Ectodermal cell (in vitro differentiated cells): ENCODE data around the gene RTP4.
"Not testable (repeated sequence)": the region's sequence is repeated elsewhere in the genome, so short reads cannot be mapped to it uniquely, and the experiment has no call there.

Experiments
- H3K27ac ChIP-seq: 2 replicates; pipeline ENCODE4 v1.7.0; 2013; ENCODE audit warnings: mild to moderate bottlenecking, low read depth, low read length; ENCODE audit not compliant: insufficient read depth, poor library complexity, severe bottlenecking
- H3K27me3 ChIP-seq: 2 replicates; pipeline ENCODE4 v1.7.0; 2013; ENCODE audit warnings: mild to moderate bottlenecking, low read length; ENCODE audit not compliant: insufficient read depth, control insufficient read depth, poor library complexity, severe bottlenecking
- H3K36me3 ChIP-seq: one replicate; pipeline ENCODE4 v1.7.0; 2013; ENCODE audit warnings: low read length; ENCODE audit not compliant: control insufficient read depth, insufficient read depth
- H3K4me1 ChIP-seq: one replicate; pipeline ENCODE4 v1.7.0; 2013; ENCODE audit warnings: low read length; ENCODE audit not compliant: control insufficient read depth, insufficient read depth
- H3K4me3 ChIP-seq: 2 replicates; pipeline ENCODE4 v1.7.0; 2013; ENCODE audit warnings: low read depth, low read length, control low read depth; ENCODE audit not compliant: insufficient read depth
- H3K9me3 ChIP-seq: 2 replicates; pipeline ENCODE4 v1.7.0; 2013; ENCODE audit warnings: mild to moderate bottlenecking, low read length, moderate library complexity; ENCODE audit not compliant: control insufficient read depth
- WGBS, 2 experiments: methylation state at CpG; one replicate each; pipeline ENCODE4 v1.1.7; 2013; ENCODE audit warnings: missing lambda C conversion rate in 2 of 2; 5-methylcytosine and 5-hydroxymethylcytosine counted together

Gene RTP4

DNA sequence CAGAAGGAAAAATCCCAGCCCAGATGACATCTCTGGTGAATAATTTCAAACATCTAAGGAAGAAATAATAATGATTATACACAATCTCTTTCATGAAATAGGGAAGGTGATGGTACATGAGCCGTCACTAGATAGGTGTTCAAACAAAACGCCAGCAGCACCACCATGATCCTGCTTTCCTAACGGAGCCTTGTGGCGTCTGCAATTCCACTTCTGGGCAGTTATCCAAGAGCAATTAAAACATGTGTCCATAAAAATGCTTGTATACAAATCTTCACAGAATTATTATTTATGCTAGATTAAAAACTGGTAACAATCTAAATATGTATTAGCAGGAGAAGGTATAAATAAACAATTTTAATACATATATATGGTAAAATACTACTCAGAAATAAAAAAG lies 33.7 kb downstream of the RTP4 start:
- no peak overlapping the region for H3K27ac ChIP-seq
- no peaks in the 10 kb centered on the region for H3K4me1 ChIP-seq
- H3K9me3 ChIP-seq: no peaks in the 10 kb centered on the region
- H3K27me3 ChIP-seq: no peaks in the 10 kb centered on the region
- H3K4me3 ChIP-seq: no peak overlapping the region
- 94 to 98% methylated on average over 4 of the region's 4 CpGs for WGBS, 2 experiments
- no peaks in the 10 kb centered on the region for H3K36me3 ChIP-seq

DNA sequence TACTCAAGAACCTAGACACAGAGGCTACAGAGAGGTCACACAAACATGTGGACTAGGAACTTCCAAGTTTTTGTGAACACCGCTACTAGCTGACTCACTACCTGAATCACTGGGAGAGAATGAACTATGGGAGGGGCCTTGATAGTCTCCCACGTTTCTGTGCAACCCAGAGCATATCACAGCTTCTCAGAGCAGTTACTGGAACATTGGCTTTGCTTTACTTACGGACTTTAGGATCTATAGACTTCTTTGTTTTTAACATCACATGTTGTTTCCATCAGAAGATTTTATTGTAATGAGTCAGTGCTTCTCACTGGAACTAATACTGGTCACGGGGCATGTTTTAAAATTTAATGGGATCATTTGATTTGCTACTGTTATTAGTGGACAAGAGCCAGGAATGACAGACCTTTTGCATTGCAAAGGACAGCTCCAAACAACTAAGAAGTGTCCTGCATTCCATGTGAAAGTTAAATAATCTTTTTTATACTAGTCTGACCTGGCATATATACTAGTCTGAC lies 35.6 kb downstream of the RTP4 start:
- no peak overlapping the region for H3K4me3 ChIP-seq
- WGBS, 2 experiments: 83 to 91% methylated on average over 4 of the region's 4 CpGs
- no peaks in the 10 kb centered on the region for H3K27me3 ChIP-seq
- H3K4me1 ChIP-seq: no peaks in the 10 kb centered on the region
- no peak overlapping the region for H3K27ac ChIP-seq
- no peaks in the 10 kb centered on the region for H3K36me3 ChIP-seq
- no peaks in the 10 kb centered on the region for H3K9me3 ChIP-seq

DNA sequence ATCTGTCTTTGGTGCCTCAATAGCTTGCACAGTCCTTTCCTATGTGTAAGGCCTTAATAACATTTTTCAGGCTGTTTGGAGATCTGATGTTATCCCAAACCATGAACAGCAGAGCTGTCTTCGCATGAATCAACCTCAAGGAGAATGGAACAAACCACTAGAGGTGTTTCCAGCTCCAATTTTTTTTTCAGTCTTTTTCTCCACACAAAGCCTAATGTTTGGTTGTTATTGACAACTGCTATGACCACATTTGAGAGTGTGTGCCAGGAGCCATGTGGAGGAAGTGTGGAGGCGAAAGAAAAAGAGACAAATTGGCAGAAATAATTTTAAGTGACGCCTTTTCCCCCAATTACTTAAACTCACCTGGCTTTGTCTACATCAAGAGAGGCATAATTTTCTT lies 38.7 kb downstream of the RTP4 start:
- 92 to 95% methylated on average over 2 to 3 of the region's 3 CpGs for WGBS, 2 experiments

DNA sequence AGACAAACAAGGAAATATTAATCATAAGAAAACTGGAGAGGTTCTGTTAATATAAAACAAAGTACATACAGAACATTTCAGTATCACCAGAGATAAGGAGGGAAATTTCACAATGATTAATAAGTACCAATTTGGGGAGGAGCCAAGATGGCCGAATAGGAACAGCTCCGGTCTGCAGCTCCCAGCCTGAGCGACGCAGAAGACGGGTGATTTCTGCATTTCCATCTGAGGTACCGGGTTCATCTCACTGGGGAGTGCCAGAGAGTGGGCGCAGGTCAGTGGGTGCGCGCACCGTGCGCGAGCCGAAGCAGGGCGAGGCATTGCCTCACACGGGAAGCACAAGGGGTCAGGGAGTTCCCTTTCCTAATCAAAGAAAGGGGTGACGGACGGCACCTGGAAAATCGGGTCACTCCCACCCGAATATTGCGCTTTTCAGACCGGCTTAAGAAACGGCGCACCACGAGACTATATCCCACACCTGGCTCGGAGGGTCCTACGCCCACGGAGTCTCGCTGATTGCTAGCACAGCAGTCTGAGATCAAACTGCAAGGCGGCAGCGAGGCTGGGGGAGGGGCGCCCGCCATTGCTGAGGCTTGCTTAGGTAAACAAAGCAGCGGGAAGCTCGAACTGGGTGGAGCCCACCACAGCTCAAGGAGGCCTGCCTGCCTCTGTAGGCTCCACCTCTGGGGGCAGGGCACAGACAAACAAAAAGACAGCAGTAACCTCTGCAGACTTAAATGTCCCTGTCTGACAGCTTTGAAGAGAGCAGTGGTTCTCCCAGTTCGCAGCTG lies 44.0 kb downstream of the RTP4 start:
- H3K27ac ChIP-seq, H3K27me3 ChIP-seq, H3K36me3 ChIP-seq, H3K9me3 ChIP-seq, H3K4me3 ChIP-seq, H3K4me1 ChIP-seq: not testable (repeated sequence)
- 45 to 46% methylated on average over 12 to 16 of the region's 35 CpGs for WGBS, 2 experiments

More for the DNA sequence above, 38.7 kb downstream of the RTP4 start:
- no peak overlapping the region for H3K27ac ChIP-seq
- H3K9me3 ChIP-seq: no peaks in the 10 kb centered on the region
- no peaks in the 10 kb centered on the region for H3K27me3 ChIP-seq
- no peaks in the 10 kb centered on the region for H3K36me3 ChIP-seq
- no peak overlapping the region for H3K4me3 ChIP-seq
- peaks cover 4% of the 10 kb centered on the region for H3K4me1 ChIP-seq
